Heart right ventricle (tissue), 16 donors: ENCODE measurements around the gene CDC7. TPM values are rescaled to one million over a fixed set of nuclear protein-coding genes. Genes with fewer than 3 reads are reported as not detected.

ENCODE experiments used
- ATAC-seq, 8 donors: fragments of 200-7000 bp; cut with Tn5 transposase; one replicate each; pipeline ENCODE4 v1.9.1; 2020; ENCODE audit warnings: mild to moderate bottlenecking in 8 of 8, moderate library complexity in 8 of 8, moderate number of reproducible peaks in 1 of 8
- DNase-seq, 2 donors: peaks; one replicate each; pipeline ENCODE4 v3.0.0-alpha.2; 2020
- H3K27ac ChIP-seq, 10 donors: fragments of 200-600 bp; sonication (generic) in 2 of 10; one replicate each; pipeline versions ENCODE4 v1.5.0 to v1.8.0; 2020 to 2022; ENCODE audit warnings: mild to moderate bottlenecking in 3 of 10
- H3K27me3 ChIP-seq, 7 donors: fragments of 200-600 bp; one replicate each; pipeline ENCODE4 v1.8.0; 2021 to 2022; ENCODE audit warnings: mild to moderate bottlenecking in 2 of 7
- H3K36me3 ChIP-seq, 9 donors: fragments of 200-600 bp; sonication (generic) in 1 of 9; one replicate each; pipeline versions ENCODE4 v1.5.0 to v1.8.0; 2020 to 2022; ENCODE audit warnings: mild to moderate bottlenecking in 2 of 9
- H3K4me1 ChIP-seq, 9 donors: fragments of 200-600 bp; sonication (generic) in 1 of 9; one replicate each; pipeline versions ENCODE4 v1.5.0 to v1.8.0; 2020 to 2022; ENCODE audit warnings: mild to moderate bottlenecking in 4 of 9
- H3K4me3 ChIP-seq, 10 donors: fragments of 200-600 bp; sonication (generic) in 2 of 10; one replicate each; pipeline versions ENCODE4 v1.5.0 to v1.8.0; 2020 to 2022; ENCODE audit warnings: mild to moderate bottlenecking in 7 of 10, moderate library complexity in 2 of 10
- H3K9me3 ChIP-seq, 11 donors: fragments of 200-600 bp in 10 of 11; sonication (generic) in 2 of 11; one replicate each; pipeline versions ENCODE4 v1.5.0 to v1.8.0; 2013 to 2022; ENCODE audit warnings: mild to moderate bottlenecking in 2 of 11, control low read depth in 1 of 11, moderate library complexity in 1 of 11
- WGBS, 2 donors: extraction: QIAGEN DNeasy Blood & Tissue Kit; methylation state at CpG; one replicate each; pipeline ENCODE4 v1.1.7; 2013; ENCODE audit warnings: inconsistent platforms in 1 of 2; 5-methylcytosine and 5-hydroxymethylcytosine counted together
- intact Hi-C, 10 donors: fragments of 100-400 bp; cut with DNase I; formaldehyde crosslinking; loops; one replicate each; pipeline versions ENCODE4 v1.11.1 to v1.14.2; 2022
- polyA plus RNA-seq, 2 donors: library from polyadenylated mRNA; stranded (reverse); fragments of 200-250 nt; gene quantifications; one replicate each; pipeline ENCODE4 v1.2.3, GENCODE V29; 2013
- total RNA-seq, 10 donors: library from RNA; stranded (reverse); fragmentation: NEBNext Ultra II Directional in 3 of 10; extraction: Animal tissue kit (Norgen Biotek cat#: 25700) in 3 of 10; gene quantifications; one replicate each; pipeline versions ENCODE4 v1.2.1 to v1.2.4, GENCODE V29; 2021 to 2023
- TF ChIP-seq, protein P1 (sequence below), 9 donors: fragments of 200-600 bp; sonication (generic) in 2 of 9; IDR thresholded peaks; one replicate each; pipeline versions ENCODE4 v1.5.0 to v1.8.0; 2021 to 2022; ENCODE audit warnings: antibody characterized with exemption in 9 of 9, mild to moderate bottlenecking in 5 of 9, moderate library complexity in 1 of 9
- donor health status: Arrhythmogenic right ventricular cardiomyopathy.
- donor health status: ischemic (EF 13 %, LVEDD 7.1; RV severe dilation, severe dysfunction).
- donor health status: healthy with polysubstance abuse.
- donor health status: DM: no; HTN: yes; CAD: no.
- donor health status: DM: no; HTN: no; CAD: no.
- donor health status: ischemic (EF 25% LVEDD 6.9; RV normal size, moderate dysfunction).
- donor health status: ischemic (EF 25% LVEDD 5.7; RV mildly dilated, moderate dysfunction).
- donor health status: healthy.
- donor health status: DM: yes; HTN: yes; CAD: no.
- donor health status: Ischemic cardiomyopathy.
- donor health status: ischemic (EF 35%, LVEDD 5.7; RV mildly dilated, moderate dysfunction).
- donor health status: nonischemic (EF 11% LVEDD 7.7; RV severe dilation, severe dysfunction).
- donor health status: DM: yes; HTN: yes; CAD: no.
- donor health status: PGD.
- donor health status: ischemic (EF 29% LVEDD 5.4; RV normal size, mild dysfunction).
- donor health status: nonischemic (EF 23%, LVEDD 6.1; RV moderate dilation, normal function).

Gene CDC7
- total and polyA plus RNA-seq, 12 donors = 0.26 to 4.0 (median 0.79) TPM

DNA sequence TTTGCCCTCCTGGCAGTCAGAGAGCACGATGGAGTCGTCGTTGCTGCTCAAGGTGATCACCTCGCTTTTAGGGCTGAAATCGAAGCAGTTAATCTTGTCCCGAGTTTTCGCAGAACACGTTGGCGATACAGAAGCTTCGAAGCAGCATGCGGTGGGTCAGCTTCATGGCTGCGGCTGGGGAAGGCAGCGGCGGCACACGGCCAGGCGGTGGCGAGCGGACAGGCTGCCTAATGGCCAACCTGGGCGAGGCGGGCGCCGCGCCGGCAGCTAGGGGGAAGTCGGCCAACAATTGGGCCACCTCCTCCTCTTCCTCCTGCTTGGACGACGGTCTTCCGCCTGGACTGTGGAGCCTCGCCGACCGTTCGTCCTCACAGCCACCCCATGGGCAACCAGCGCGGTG lies 34.8 kb downstream of the CDC7 start:
- DNase-seq (no peak), ATAC-seq (no peak)
- Histone ChIP-seq H3K27me3 (no peaks in the 10 kb centered on the region), H3K4me1 (peaks cover 0 to 10% (median 6%) of the 10 kb centered on the region in 9 donors), H3K4me3 (no peak overlapping the region), H3K9me3 (no peaks in the 10 kb centered on the region), H3K36me3 (no peaks in the 10 kb centered on the region), H3K27ac (no peak overlapping the region)
- 96 to 97% methylated on average over 34 of the region's 34 CpGs for WGBS, 2 donors
- TF ChIP-seq, protein P1, sequence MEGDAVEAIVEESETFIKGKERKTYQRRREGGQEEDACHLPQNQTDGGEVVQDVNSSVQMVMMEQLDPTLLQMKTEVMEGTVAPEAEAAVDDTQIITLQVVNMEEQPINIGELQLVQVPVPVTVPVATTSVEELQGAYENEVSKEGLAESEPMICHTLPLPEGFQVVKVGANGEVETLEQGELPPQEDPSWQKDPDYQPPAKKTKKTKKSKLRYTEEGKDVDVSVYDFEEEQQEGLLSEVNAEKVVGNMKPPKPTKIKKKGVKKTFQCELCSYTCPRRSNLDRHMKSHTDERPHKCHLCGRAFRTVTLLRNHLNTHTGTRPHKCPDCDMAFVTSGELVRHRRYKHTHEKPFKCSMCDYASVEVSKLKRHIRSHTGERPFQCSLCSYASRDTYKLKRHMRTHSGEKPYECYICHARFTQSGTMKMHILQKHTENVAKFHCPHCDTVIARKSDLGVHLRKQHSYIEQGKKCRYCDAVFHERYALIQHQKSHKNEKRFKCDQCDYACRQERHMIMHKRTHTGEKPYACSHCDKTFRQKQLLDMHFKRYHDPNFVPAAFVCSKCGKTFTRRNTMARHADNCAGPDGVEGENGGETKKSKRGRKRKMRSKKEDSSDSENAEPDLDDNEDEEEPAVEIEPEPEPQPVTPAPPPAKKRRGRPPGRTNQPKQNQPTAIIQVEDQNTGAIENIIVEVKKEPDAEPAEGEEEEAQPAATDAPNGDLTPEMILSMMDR (IDR thresholded peaks at IDR 0.05) = no peak
- intact Hi-C loops = loop anchor here in 2 of 10 donors (10.0 kb wide), 2 partner anchors 159 to 249 kb away; no protein-coding TSS in a partner anchor

- intact Hi-C loops = loop anchor here in 2 of 10 donors (10.0 kb wide), 2 partner anchors 157 to 247 kb away; no protein-coding TSS in a partner anchor
- TF ChIP-seq, protein P1 (IDR thresholded peaks at IDR 0.05) = no peak
- DNase-seq = no peak
Observed at GRCh38 chr1:91537281-91537986, 36.8 kb downstream of the CDC7 start.

GRCh38 chr1:91537987-91538304 lies 37.3 kb downstream of the CDC7 start:
- peaks cover 0 to 10% (median 6%) of the 10 kb centered on the region in 9 donors for H3K4me1 ChIP-seq
- H3K27me3 ChIP-seq = no peaks in the 10 kb centered on the region
- no peak overlapping the region for H3K4me3 ChIP-seq
- intact Hi-C loops = loop anchor here in 2 of 10 donors (10.0 kb wide), 2 partner anchors 157 to 247 kb away; no protein-coding TSS in a partner anchor
- DNase-seq (no peak), ATAC-seq (no peak)
- 68 to 71% methylated on average over 2 of the region's 2 CpGs for WGBS, 2 donors
- no peaks in the 10 kb centered on the region for H3K36me3 ChIP-seq
- TF ChIP-seq, protein P1 (IDR thresholded peaks at IDR 0.05) = no peak
- no peaks in the 10 kb centered on the region for H3K9me3 ChIP-seq
- no peak overlapping the region for H3K27ac ChIP-seq

More at GRCh38 chr1:91537281-91537986, 36.8 kb downstream of the CDC7 start:
- H3K27ac ChIP-seq = peak overlapping the region in 1 of 10 donors; percentile 31
- H3K4me1 ChIP-seq = peaks cover 0 to 10% (median 6%) of the 10 kb centered on the region in 9 donors
- H3K27me3 ChIP-seq = no peaks in the 10 kb centered on the region
- H3K36me3 ChIP-seq = no peaks in the 10 kb centered on the region
- ATAC-seq = peak in 2 of 8 donors; percentile 34 to 72
- no peaks in the 10 kb centered on the region for H3K9me3 ChIP-seq
- no peak overlapping the region for H3K4me3 ChIP-seq

DNA sequence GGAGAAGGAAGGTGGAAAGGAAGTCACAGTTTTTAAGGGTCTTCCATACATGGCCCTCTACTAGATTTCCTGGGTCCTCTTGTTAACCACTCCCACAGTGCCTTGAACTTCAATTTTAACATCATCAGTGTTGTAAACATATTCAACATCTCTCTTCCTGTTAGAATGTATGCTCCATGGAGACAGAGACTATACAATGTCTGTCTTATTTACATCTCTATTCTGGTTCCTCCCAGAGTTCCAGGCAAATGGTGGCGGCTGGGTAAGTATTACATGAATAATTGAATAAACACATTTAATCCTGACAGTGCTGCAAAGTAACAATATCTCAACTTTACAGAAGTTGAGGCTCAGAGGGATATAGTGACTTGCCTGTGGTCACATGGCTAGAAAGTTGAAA lies 40.3 kb downstream of the CDC7 start:
- no peak for ATAC-seq
- DNase-seq = no peak
- Histone ChIP-seq H3K36me3 (no peaks in the 10 kb centered on the region), H3K4me1 (peaks cover 0 to 10% (median 6%) of the 10 kb centered on the region in 9 donors), H3K27me3 (peaks cover 0 to 3% (median 0%) of the 10 kb centered on the region in 7 donors), H3K4me3 (no peak overlapping the region), H3K27ac (no peak overlapping the region), H3K9me3 (no peaks in the 10 kb centered on the region)
- intact Hi-C loops = no loop called here
- TF ChIP-seq, protein P1 (IDR thresholded peaks at IDR 0.05) = no peak
- 98 to 100% methylated on average over 1 of the region's 1 CpG for WGBS, 2 donors
